K562 (cell line): ENCODE results near the gene RSF1. TPM values are rescaled to one million over a fixed set of nuclear protein-coding genes. Genes with fewer than 3 reads are reported as not detected.

Source experiments
- CEBPB ChIP-seq: fragments of 450-650 bp; IDR thresholded peaks from 2 replicates; pipeline ENCODE4 v1.6.1; 2016; ENCODE audit warnings: missing genetic modification characterization, missing compliant biosample characterization
- ESRRA ChIP-seq: fragments of 450-650 bp; IDR thresholded peaks from 2 replicates; pipeline ENCODE4 v1.6.1; 2014; ENCODE audit warnings: low read depth, mild to moderate bottlenecking, moderate library complexity, borderline replicate concordance
- HMBOX1 ChIP-seq: sonication (generic); IDR thresholded peaks from 2 replicates; pipeline ENCODE4 v1.6.1; 2016
- HSF4 ChIP-seq: fragments of 250-450 bp; sonication (Bioruptor Pico); IDR thresholded peaks from 2 replicates; pipeline ENCODE4 v2.1.2; 2022; ENCODE audit warnings: mild to moderate bottlenecking, moderate library complexity, borderline replicate concordance
- NR1H2 ChIP-seq: sonication (generic); formaldehyde crosslinking; IDR thresholded peaks from 2 replicates; pipeline ENCODE4 v1.4.0; 2020; ENCODE audit warnings: mild to moderate bottlenecking, missing genetic modification reagents
- PHB2 ChIP-seq: fragments of 450-650 bp; IDR thresholded peaks from 2 replicates; pipeline ENCODE4 v1.6.1; 2017; ENCODE audit warnings: low read depth
- PYGO2 ChIP-seq: fragments of 450-650 bp; IDR thresholded peaks from 2 replicates; pipeline ENCODE4 v1.6.1; 2016; ENCODE audit warnings: mild to moderate bottlenecking, missing genetic modification characterization, moderate library complexity, missing compliant biosample characterization
- WHSC1 ChIP-seq: IDR thresholded peaks from one replicate; pipeline ENCODE4 v1.6.1; 2012; ENCODE audit warnings: low read length, control low read depth, inconsistent platforms
- ZNF518B ChIP-seq: fragments of 250-450 bp; sonication (Bioruptor Pico); IDR thresholded peaks from 2 replicates; pipeline ENCODE4 v1.5.0; 2021; ENCODE audit warnings: mild to moderate bottlenecking, moderate library complexity
- polyA plus RNA-seq, 8 experiments: library from polyadenylated mRNA; depleted of rRNA in 4 of 8; stranded (reverse) in 5 of 8; unstranded in 3 of 8; fragments of >200 nt; fragmentation: Nextera tagmentation in 2 of 8; fragmentation: Illumina TruSeq in 1 of 8; extraction: Ambion mirVana in 2 of 8; extraction: Trizol in 1 of 8; gene quantifications; 2 replicates each; pipeline versions ENCODE4 v1.2.1 to v1.2.3, GENCODE V29; 2011 to 2014; ENCODE audit warnings: inconsistent platforms in 1 of 8, missing spikeins in 1 of 8
- total RNA-seq, 7 experiments: library from RNA; depleted of rRNA in 6 of 7; stranded (reverse); fragments of >200 nt in 6 of 7; fragmentation: Illumina TruSeq in 2 of 7; extraction: Trizol in 2 of 7; gene quantifications; 2 replicates each; pipeline versions ENCODE4 v1.2.1 to v1.2.3, GENCODE V29; 2011 to 2021; ENCODE audit warnings: low replicate concordance in 1 of 7
- TF ChIP-seq, protein P1 (sequence below): fragments of 200-600 bp; sonication (generic); IDR thresholded peaks from one replicate; pipeline ENCODE4 v1.6.1; 2012; ENCODE audit warnings: mild to moderate bottlenecking, low read depth, low read length, inconsistent platforms
- TF ChIP-seq, protein P2 (sequence below): fragments of 250-450 bp; sonication (Bioruptor Pico); IDR thresholded peaks from 2 replicates; pipeline ENCODE4 v1.8.0; 2022; ENCODE audit warnings: moderate library complexity, mild to moderate bottlenecking, inconsistent platforms

RSF1 gene
- total and polyA plus RNA-seq, 9 of the 15 experiments (the other 6 are each of a cell fraction or from before 2014, with no cell fraction given), result 9.7 to 63.6 (median 42.8) TPM

DNA sequence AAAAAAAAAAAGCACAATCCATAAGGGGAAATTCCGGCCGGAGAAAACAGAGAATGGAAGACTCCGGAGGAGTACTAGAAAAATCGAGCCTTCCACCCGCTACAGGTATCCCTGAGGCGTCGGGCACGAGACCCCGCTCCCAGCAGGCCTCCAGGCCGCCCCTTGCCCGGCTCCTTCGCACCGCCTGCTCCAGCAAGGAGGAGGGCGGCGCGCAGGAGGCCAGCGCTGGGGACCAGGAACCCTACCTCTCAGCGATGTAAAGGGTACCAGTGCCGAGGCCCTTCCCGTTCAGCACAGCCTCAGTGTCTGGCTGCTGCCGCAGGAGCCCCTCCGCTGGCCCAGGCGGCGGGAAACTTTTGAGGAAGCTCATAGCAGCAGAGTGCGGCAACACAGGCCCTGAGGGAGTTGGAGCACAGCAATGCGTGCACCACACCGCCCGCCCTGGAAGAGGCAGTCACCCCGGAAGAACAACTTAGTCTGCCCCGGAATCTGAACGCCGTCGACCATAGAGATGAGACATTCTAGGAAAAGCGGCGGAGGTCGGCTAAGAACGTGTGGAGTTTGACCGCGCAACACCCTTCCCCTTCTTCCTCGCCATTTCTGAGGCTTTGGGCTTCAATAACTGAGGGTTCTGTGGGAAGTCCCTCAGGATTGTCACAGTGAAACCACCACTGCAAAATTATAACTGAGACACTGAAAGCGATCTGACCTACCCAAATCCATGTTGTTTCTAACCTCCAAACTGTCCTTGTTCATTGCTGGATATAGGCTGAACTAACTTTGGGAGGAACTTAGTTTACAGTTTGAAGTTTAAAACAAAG is 183.0 kb downstream of the RSF1 start, which contains the start of gene CLNS1A (continued):
- no peak for TF ChIP-seq ZNF518B (CRISPR knock-in tag)
- TF ChIP-seq, protein P1, sequence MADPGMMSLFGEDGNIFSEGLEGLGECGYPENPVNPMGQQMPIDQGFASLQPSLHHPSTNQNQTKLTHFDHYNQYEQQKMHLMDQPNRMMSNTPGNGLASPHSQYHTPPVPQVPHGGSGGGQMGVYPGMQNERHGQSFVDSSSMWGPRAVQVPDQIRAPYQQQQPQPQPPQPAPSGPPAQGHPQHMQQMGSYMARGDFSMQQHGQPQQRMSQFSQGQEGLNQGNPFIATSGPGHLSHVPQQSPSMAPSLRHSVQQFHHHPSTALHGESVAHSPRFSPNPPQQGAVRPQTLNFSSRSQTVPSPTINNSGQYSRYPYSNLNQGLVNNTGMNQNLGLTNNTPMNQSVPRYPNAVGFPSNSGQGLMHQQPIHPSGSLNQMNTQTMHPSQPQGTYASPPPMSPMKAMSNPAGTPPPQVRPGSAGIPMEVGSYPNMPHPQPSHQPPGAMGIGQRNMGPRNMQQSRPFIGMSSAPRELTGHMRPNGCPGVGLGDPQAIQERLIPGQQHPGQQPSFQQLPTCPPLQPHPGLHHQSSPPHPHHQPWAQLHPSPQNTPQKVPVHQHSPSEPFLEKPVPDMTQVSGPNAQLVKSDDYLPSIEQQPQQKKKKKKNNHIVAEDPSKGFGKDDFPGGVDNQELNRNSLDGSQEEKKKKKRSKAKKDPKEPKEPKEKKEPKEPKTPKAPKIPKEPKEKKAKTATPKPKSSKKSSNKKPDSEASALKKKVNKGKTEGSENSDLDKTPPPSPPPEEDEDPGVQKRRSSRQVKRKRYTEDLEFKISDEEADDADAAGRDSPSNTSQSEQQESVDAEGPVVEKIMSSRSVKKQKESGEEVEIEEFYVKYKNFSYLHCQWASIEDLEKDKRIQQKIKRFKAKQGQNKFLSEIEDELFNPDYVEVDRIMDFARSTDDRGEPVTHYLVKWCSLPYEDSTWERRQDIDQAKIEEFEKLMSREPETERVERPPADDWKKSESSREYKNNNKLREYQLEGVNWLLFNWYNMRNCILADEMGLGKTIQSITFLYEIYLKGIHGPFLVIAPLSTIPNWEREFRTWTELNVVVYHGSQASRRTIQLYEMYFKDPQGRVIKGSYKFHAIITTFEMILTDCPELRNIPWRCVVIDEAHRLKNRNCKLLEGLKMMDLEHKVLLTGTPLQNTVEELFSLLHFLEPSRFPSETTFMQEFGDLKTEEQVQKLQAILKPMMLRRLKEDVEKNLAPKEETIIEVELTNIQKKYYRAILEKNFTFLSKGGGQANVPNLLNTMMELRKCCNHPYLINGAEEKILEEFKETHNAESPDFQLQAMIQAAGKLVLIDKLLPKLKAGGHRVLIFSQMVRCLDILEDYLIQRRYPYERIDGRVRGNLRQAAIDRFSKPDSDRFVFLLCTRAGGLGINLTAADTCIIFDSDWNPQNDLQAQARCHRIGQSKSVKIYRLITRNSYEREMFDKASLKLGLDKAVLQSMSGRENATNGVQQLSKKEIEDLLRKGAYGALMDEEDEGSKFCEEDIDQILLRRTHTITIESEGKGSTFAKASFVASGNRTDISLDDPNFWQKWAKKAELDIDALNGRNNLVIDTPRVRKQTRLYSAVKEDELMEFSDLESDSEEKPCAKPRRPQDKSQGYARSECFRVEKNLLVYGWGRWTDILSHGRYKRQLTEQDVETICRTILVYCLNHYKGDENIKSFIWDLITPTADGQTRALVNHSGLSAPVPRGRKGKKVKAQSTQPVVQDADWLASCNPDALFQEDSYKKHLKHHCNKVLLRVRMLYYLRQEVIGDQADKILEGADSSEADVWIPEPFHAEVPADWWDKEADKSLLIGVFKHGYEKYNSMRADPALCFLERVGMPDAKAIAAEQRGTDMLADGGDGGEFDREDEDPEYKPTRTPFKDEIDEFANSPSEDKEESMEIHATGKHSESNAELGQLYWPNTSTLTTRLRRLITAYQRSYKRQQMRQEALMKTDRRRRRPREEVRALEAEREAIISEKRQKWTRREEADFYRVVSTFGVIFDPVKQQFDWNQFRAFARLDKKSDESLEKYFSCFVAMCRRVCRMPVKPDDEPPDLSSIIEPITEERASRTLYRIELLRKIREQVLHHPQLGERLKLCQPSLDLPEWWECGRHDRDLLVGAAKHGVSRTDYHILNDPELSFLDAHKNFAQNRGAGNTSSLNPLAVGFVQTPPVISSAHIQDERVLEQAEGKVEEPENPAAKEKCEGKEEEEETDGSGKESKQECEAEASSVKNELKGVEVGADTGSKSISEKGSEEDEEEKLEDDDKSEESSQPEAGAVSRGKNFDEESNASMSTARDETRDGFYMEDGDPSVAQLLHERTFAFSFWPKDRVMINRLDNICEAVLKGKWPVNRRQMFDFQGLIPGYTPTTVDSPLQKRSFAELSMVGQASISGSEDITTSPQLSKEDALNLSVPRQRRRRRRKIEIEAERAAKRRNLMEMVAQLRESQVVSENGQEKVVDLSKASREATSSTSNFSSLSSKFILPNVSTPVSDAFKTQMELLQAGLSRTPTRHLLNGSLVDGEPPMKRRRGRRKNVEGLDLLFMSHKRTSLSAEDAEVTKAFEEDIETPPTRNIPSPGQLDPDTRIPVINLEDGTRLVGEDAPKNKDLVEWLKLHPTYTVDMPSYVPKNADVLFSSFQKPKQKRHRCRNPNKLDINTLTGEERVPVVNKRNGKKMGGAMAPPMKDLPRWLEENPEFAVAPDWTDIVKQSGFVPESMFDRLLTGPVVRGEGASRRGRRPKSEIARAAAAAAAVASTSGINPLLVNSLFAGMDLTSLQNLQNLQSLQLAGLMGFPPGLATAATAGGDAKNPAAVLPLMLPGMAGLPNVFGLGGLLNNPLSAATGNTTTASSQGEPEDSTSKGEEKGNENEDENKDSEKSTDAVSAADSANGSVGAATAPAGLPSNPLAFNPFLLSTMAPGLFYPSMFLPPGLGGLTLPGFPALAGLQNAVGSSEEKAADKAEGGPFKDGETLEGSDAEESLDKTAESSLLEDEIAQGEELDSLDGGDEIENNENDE, result no peak
- no peak for TF ChIP-seq HSF4
- no peak for TF ChIP-seq HMBOX1
- TF ChIP-seq CEBPB, result no peak
- no peak for TF ChIP-seq PHB2
- TF ChIP-seq ESRRA, result peak; percentile 88
- TF ChIP-seq WHSC1, result no peak
- TF ChIP-seq, protein P2, sequence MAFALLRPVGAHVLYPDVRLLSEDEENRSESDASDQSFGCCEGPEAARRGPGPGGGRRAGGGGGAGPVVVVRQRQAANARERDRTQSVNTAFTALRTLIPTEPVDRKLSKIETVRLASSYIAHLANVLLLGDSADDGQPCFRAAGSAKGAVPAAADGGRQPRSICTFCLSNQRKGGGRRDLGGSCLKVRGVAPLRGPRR, result no peak
- TF ChIP-seq NR1H2 (CRISPR knock-in tag), result no peak
- no peak for TF ChIP-seq PYGO2
